DMS 273 (cell line): ENCODE results near the gene STAT5A.

Source experiments
- DNase-seq: peaks from one replicate; lab custom pipeline; 2025; ENCODE audit not compliant: unreplicated experiment; lab: John Stamatoyannopoulos, UW

Gene STAT5A

DNA sequence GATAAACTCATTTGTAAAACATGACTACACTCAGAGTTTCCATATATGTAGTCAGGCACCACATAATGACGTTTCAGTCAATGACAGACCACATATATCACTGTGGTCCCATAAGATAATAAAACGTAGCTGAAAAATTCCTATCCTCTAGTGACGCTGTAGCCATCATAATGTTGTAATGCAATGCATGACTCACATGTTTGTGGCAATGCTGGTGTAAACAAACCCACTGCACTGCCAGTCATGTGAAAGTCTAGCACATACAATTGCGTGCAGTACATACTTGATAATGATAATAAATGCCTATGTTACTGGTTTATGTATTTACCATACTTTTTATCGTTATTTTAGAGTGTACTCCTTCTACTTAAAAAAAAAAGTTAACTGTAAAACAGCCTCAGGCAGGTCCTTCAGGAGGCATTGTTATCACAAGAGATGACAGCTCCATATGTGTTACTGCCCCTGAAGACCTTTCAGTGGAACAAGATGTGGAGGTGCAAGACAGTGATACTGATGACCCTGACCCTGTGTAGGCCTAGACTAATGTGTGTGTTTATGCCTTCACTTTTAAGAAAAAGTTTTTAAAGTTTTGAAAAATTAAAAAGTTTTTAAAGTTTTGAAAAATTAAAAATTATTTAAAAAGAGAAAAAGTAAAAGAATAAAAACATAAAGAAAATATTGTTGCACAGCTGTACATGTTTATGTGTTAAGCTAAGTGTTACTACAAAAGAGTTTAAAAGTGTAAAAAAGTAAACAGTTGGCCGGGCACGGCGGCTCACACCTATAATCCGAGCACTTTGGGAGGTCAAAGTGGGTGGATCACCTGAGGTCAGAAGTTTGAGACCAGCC, 21.2 kb upstream of the STAT5A start:
- DNase-seq = no peak

DNA sequence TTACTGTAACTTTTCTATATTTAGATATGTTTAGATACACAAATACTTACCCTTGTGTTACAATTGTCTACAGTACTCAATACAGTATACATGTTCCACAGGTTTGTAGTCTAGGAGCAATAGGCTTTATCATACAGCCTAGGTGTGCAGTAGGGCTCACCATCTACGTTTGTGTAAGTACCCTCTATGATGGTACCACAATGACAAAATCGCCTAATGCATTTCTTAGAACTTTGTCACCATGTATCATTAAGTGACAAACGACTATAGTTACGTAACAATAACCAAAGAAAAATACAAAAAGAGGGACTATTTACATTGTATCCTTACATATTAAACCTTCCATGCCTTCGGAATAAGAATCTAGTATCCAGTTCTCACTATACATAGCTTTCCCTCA, 20.1 kb upstream of the STAT5A start:
- no peak for DNase-seq

DNA sequence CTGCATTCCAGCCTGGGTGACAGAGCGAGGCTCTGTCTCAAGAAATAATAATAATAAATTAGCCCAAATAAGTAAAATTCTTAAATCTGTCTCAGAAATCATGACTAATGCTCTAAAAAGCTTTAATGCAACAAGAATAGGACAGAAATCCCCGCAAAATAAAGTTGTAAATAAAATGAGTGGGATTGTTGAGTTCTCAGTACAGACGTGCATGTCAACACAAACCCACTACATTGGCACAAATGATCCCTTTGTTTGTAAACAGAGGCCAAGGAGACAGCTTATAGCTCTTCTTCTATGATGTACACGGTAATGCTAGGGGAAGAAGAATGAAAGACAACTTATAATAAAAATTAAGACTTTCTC, 18.1 kb upstream of the STAT5A start:
- no peak for DNase-seq

DNA sequence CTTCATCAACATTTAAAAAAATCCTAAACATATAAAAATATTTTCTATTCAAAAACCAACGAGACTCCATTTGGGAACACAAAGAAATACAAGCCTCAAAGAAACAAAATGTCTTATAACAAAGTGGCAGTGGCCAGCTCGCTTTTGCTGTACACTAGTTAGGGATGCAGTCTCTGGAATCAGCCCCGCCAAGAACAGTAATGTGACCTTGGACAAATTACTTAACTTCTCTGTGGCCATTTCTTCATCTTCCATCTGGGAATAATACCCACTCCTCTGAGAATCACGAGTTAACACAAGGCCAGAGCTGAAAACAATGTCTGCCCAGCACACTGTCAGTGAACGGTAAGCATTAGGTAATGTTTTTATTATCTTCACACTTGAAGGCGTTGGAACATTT, 17.7 kb upstream of the STAT5A start:
- DNase-seq = no peak

DNA sequence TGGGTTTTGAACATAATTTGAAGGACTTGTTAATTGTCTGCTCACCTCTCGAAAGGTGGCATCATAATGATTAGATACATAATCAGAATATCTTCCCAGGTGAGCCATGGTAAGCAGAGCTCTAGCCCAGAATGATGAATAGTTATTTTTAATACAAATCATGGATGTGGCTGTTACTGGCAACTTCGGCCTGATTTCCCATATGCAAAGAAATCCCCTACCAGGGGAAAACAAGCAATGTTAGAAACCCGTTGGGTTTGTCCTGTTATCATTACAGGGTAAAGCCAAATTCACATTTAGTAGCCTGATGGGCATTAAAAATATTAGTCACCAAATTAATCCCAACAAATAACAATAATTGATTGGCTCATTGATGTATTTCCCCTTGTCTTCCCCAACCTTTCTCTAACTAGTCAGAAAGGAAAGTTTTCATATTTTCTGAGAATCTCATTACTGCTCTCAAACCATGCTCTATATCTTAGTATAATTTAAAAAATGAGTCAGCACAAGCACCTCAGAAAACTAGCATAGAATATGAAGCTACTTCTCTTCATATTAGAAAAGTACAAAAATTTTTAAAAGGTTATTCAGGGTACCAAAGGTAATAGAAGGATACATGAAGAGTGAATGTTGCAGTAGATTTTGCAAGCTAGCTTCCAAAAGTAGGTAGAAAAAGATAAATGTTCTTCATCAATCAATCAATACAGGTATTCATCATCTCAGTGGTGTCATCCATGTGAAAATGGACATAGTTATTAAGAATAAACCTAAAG, 17.1 kb upstream of the STAT5A start:
- DNase-seq = no peak

DNA sequence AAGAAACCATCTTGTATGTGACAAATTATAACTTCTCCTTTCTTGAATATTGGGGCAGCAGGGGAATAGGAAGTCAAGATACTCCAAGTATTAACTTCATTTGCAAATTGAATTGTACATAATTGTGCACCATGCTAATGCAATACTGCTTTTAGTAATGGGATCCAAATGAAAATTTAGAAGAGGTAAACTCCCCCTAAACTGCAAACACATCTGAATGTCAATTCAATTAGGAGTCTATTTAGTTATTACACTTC, 16.6 kb upstream of the STAT5A start:
- DNase-seq = no peak

DNA sequence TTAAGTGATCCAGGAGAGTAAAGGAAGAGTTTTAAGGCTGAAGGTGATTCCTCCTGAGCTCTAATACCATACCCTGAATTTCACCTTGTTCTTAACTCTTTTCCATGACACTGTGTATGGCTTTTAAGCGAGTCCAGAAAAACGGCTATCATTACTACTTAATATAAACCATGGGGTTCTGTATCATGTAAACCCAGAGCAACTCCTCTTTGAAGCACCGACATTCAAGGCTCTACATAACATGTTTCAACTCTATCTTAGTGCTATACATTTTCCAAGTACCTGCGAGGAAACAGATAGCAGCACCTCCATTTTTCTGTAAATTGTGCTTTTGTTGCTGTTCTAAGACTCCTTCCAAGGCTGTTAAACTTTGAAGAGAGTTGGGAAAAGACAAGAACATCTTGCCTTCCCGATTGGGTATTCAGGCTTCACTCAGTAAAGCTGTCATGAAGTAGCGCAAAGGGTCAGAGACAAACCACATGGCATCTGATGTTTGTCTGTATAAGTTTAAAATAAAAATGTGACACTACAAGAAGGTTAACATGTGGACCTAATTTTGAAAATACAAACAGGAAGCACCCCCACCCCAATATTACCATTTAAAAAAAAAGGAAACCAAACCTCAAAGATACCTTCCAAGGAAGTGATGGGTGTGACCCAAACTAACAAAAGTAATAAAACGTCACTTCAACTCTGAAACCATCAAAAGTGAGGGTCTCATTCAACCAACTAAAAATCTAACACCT, 16.0 kb upstream of the STAT5A start:
- no peak for DNase-seq

DNA sequence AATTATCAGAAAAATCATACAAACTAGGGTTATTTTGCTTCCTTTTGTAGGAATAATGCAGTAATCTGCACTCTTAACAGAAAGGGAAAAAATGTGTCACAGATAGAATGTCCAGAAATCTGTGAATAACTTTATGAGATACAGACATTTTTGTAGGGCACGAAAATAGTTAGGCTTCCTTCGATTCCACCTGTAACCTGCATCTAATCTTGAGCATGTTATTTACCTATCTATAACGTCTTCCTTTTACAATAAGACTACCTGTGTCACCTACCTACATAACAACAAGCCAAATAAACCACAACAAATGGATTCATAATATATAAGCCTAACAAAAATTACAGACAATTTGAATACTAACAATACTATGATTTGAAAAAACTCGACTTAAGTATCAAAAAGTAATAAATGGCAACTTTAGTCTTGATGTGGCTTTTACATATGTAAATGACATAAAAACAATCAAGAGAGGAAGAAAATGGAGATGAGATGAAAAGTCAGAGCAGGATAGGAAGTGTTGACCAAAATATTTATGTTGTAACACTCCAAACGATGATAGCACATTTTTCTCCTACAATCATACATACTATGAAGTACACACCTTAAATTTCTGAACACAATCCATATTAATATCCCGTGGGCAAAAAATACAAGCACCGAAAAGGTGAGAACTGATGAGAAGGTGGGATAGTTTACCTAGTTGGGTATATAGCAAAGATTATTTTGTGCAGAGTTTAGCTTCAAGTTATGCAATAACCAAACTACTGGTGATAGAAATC, 14.6 kb upstream of the STAT5A start:
- DNase-seq = no peak

DNA sequence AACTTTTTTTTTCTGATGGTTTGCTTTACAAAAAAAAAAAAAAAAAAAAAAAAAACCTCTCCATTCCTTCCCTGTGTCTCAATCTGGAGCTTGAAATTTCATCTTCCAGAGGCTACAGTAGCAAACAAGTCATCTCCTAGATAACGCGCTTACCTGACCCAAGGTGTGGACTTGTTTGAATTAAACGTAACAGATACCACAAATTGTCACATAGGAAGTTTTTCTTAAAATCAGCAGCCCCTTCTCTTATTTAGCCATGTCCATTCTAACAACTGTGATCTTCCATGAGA, 14.1 kb upstream of the STAT5A start:
- DNase-seq = no peak

DNA sequence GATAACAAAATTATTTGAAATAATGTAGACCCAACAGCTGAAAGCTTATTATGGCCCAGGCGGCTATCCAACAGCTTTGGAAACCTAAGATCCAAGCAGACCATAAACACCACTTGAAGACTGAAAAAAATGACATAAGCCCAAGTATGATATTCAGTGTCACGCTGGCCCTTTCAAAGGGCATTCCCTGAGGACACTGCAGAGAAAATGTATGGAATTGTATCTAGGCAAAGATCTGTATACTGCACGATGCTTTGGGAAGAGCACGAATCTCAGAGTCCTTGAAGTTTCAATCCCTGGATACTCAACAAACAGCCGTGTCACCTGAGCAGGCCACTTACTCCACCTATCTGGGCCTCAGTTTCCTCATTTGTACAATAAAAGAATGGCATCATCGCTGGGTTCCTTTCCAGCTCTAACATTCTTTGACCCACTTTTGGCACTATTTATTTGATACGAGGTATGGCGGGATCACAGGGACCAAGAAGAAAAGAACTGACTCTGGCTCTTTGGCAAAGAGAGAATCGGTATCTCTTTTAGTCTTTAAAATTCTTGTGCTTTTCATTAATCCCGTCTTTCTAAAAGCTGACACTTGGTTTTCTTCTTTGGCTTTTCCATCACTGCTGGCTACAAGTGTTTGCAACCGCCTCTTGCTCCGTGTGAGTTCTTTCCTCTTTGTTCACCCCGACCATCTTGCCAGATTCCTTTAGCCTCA, 13.3 kb upstream of the STAT5A start:
- DNase-seq = no peak

DNA sequence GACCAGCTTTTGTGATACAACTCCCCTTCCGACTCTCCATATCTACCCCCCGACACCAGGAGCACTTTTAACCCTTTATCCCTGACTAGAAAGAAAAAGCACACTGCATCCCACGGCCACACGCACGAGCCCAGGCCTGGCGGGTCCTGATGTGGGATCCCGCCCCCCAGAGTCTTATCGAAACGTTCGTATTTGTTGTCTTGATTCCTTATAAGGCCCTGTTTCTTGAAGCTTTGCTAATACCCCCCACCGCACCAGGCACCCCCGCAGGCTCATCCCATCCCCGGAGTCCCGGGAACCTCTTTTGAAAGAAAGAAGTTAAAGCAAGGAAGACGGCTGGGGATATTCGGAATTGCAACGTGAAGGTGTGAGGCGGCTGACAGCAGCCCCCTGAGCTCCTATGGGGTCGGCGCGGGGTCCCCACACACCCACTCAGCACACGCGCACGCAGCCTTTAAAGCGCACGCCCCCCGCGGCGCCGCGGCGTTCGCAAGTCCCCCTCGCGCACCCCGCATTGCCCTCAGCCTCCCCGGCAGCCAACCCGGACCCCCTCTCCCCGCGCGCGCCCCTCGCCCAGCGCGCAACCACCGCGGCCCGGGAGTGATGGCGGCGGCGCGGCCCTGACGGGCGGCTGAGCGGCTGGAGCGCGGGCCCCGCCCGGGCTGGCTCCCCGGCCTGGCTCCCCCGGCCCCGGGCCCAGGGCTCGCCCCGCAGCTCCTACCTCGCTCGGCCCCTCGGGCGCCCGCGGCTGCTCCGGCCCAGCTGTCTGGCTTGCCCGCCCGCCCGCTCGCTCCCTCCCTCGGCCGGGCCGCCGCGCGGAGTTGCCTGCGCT, 12.6 kb upstream of the STAT5A start:
- peak; percentile 66 for DNase-seq

DNA sequence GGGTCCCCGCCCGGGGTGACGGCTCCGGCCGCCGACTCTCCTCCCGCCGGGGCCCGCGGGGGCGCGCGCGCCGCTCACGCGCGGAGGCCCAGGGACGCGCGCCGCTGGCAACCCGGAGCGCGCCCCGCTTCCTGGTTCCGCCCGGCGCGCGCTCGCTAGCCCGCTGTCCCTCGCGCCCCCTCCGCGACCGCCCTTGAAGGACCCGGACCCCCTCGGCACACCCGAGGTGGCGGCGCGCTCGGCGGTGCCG, 12.0 kb upstream of the STAT5A start, which contains the start of gene STAT5B:
Gene STAT5B (minus strand): TSS at position 33 of the 250 bp plus-strand sequence. CDS start 44,264 bp downstream, outside the sequence.
- peak; percentile 89 for DNase-seq

DNA sequence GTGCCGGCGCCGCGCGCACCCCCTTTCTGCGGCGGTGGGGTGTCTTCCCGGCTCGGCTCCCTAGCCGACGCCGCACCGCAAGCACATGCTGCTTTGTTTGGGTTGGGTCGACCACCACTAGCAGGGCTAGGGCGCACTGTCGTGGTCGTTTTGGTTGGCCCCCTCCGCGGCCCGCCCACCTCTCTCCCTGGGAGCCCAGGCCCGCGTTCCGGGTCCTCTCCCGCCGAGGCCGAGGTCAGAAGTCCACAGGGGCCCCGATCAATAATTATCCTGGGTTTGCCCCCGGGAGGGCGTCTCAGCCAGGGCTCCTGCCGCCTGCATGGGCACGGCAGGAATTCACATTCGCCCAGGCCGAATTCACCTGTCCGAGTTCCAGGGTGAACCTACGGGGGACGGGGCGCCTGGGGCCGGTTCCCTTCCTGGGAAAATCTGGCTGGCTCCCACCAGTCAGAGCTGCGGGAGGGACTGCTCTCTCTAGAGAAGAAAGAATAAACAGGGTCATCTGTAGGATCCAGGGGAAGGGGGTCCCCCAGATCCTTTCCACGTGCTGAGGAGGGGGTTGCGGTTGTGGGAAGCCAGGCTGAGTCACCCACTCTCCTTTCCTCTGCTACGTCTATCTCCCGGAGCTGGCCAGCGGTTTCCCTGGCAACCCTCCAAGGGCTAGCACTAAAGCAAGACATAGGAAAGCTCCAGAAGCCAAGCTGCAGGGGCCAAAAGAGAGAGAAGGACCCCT, 11.5 kb upstream of the STAT5A start:
- peak; percentile 48 for DNase-seq

DNA sequence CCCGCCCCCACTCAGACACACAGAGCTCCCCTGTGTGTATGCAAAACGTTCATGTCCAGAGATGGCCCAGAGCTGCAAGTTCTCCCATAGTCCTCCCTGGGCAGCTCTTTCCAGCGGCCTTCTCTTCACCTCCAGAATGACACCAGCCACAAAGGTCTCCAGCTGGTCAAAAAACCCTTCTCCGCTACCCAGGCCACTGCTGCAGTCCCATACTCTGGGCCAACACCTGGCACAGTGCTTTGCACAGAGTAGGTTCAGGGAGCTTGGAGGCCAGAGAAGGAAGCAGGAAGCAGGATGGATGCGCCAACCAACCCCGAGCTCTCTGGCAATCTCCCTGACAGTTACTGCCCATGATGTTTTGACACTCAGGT, 11.0 kb upstream of the STAT5A start:
- DNase-seq = no peak

DNA sequence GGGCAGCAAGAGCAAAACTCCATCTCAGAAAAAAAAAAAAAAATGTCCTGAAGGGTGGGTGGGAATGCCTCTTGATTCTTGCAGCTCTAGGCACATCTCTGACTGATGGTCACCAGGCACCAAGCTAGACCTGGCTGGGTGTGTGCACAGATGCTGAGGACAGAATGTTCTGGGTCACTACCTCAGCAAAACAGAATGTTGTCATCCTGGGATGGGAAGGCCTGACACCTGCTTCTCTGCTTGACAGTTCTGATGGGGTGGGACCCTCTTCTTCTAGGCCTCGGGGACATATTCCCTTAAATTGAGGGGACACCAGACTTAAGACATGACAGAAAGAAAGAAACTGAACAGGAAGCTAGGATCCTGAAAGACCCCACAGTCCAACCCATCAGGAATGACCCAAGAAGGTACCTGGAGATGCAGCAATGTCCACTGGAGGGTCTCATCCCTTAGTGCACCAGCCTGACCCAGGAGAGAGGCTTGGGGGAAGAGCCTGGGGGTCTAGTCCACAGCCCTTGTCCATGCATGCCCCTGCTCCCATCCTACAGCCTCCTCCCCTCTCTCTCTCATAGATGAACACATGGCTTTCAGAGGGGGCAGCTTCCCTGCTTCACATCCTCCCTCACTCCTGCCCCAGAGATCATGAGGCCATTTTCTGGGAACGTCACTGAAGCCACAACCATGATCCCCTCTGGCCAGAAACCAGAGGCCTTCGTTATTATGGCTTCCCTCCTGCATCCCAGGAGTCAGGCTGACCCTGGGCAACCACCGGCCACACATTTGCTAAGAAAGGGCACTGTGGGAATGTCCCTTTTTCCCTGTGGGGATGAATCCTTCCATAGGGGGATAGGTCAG, 8.3 kb upstream of the STAT5A start:
- DNase-seq = no peak

DNA sequence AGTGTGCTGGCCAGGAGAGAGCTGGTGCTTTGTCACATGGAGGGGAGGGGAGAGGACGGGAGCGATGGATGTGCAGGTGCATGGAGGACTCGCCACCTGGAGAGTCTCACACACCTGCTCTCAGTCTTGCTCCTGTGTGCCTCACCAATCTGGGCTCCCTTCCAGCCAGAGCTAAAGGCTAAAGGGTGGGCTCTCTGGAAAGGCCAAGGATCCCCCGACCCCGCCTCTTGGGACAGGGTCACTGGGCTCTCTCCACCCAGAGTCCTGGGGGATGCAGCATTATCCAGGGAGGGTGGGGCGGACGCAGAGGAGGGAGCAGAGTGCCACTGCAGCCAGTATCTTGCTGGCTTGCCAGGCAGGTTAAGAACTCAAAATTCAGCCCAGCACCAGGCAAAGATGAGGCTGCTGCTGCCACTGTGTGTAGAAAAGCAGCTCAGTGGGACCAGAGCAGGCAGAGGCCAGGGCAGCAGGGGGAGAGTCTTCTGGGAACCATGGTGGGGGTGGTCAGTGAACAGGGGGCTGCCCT, 6.7 kb upstream of the STAT5A start:
- no peak for DNase-seq

DNA sequence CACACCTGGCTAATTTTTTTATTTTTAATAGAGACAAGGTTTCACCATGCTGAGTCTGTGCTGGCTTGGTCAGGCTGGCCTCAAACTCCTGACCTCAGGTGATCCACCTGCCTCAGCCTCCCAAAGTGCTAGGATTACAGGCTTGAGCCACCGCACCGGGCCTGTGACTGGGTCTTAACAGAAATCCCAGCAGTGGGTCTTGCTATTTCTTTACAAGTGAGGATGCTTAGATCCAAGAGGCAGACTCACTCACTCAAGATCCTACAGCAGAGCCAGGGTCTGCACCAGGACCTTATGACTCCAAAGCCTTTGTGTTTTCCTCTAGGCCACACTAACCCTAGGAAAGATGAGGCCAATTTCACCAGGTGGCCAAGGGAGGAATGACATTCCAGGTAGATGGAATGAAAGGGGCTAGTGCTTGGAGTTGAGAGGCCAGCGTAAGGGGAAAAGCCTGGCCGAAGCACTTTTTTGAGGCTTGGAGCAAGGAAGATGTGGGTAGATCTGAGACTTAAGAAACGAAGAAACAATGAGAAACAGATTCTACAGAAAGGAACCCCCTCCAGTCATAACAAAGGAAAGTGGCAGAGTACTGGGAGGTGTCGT, 5.7 kb upstream of the STAT5A start:
- DNase-seq = no peak
